ENCODE data around the gene CATSPERZ. TPM values are rescaled to one million over a fixed set of nuclear protein-coding genes. Genes with fewer than 3 reads are reported as not detected.

CATSPERZ gene
- total and polyA plus RNA-seq, 2 of the 13 experiments (the other 11 are each of a cell fraction or from before 2014, with no cell fraction given) = 0.22 to 0.48 TPM

DNA sequence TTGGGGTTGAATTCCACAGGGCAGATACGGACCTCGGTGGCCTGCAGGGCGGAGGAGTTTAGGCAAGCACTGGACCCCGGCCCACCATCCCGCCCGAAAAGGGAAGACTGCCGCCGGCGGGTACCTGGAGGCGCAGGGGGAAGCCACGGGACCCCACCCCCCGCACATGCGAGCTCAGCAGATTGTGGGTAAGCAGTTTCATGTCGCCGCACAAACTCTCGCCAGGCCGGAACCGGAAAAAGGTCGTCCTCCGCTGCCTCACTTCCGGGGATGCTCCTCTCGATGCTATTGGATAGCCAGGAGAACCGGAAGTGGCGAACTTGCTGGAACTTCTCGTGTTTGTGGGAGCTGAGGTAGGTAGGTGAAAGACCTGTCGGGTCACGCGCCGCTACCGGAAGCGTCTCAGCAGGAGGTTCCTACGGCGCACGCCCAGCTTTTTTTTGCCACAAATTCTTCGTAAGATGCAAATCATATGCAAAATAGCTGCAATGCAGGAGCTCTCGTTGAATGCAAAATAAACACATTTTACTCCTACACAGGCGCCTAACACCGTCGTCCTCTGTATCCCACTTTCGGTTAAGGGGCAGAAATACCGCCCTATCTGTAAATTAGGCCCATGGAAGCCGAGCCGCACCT, 17.3 kb downstream of the CATSPERZ start, which contains the start of gene TRMT112 (continued):
- no peak for TF ChIP-seq ZNF34 (CRISPR knock-in tag; IDR thresholded peaks at IDR 0.05; ENCODE audit: borderline replicate concordance)
- TF ChIP-seq, protein P1, sequence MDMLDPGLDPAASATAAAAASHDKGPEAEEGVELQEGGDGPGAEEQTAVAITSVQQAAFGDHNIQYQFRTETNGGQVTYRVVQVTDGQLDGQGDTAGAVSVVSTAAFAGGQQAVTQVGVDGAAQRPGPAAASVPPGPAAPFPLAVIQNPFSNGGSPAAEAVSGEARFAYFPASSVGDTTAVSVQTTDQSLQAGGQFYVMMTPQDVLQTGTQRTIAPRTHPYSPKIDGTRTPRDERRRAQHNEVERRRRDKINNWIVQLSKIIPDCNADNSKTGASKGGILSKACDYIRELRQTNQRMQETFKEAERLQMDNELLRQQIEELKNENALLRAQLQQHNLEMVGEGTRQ (IDR thresholded peaks at IDR 0.05; ENCODE audit: low read depth, low read length) = peak; percentile 73
- TF ChIP-seq, protein P1 (CRISPR knock-in tag; IDR thresholded peaks at IDR 0.05; ENCODE audit: borderline replicate concordance) = peak; percentile 84; the same call in 1 of the 2 replicates
- TF ChIP-seq, protein P2, sequence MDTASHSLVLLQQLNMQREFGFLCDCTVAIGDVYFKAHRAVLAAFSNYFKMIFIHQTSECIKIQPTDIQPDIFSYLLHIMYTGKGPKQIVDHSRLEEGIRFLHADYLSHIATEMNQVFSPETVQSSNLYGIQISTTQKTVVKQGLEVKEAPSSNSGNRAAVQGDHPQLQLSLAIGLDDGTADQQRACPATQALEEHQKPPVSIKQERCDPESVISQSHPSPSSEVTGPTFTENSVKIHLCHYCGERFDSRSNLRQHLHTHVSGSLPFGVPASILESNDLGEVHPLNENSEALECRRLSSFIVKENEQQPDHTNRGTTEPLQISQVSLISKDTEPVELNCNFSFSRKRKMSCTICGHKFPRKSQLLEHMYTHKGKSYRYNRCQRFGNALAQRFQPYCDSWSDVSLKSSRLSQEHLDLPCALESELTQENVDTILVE (CRISPR knock-in tag; IDR thresholded peaks at IDR 0.05) = peak; percentile 76; the same call in 1 of the 2 replicates
- no peak; the same call in 1 of the 2 replicates for TF ChIP-seq ZNF703 (CRISPR knock-in tag; IDR thresholded peaks at IDR 0.05; ENCODE audit: borderline replicate concordance)
- TF ChIP-seq, protein P3, sequence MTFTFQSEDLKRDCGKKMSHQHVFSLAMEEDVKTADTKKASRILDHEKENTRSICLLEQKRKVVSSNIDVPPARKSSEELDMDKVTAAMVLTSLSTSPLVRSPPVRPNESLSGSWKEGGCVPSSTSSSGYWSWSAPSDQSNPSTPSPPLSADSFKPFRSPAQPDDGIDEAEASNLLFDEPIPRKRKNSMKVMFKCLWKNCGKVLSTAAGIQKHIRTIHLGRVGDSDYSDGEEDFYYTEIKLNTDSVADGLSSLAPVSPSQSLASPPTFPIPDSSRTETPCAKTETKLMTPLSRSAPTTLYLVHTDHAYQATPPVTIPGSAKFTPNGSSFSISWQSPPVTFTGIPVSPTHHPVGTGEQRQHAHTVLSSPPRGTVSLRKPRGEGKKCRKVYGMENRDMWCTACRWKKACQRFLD (CRISPR knock-in tag; IDR thresholded peaks at IDR 0.05; ENCODE audit: borderline replicate concordance) = no peak
- TF ChIP-seq, protein P4, sequence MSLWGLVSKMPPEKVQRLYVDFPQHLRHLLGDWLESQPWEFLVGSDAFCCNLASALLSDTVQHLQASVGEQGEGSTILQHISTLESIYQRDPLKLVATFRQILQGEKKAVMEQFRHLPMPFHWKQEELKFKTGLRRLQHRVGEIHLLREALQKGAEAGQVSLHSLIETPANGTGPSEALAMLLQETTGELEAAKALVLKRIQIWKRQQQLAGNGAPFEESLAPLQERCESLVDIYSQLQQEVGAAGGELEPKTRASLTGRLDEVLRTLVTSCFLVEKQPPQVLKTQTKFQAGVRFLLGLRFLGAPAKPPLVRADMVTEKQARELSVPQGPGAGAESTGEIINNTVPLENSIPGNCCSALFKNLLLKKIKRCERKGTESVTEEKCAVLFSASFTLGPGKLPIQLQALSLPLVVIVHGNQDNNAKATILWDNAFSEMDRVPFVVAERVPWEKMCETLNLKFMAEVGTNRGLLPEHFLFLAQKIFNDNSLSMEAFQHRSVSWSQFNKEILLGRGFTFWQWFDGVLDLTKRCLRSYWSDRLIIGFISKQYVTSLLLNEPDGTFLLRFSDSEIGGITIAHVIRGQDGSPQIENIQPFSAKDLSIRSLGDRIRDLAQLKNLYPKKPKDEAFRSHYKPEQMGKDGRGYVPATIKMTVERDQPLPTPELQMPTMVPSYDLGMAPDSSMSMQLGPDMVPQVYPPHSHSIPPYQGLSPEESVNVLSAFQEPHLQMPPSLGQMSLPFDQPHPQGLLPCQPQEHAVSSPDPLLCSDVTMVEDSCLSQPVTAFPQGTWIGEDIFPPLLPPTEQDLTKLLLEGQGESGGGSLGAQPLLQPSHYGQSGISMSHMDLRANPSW (CRISPR knock-in tag; IDR thresholded peaks at IDR 0.05; ENCODE audit: borderline replicate concordance) = peak; percentile 24; the same call in 1 of the 2 replicates
- 0 out of 2 replicates have a peak, but pooled peaks have one; percentile 46 for TF ChIP-seq ZNF567 (CRISPR knock-in tag; IDR thresholded peaks at IDR 0.05; ENCODE audit: borderline replicate concordance)
- peak; percentile 84 for TF ChIP-seq ASH2L (IDR thresholded peaks at IDR 0.05; ENCODE audit: insufficient read length, low read depth, low read length)
- TF ChIP-seq, protein P5, sequence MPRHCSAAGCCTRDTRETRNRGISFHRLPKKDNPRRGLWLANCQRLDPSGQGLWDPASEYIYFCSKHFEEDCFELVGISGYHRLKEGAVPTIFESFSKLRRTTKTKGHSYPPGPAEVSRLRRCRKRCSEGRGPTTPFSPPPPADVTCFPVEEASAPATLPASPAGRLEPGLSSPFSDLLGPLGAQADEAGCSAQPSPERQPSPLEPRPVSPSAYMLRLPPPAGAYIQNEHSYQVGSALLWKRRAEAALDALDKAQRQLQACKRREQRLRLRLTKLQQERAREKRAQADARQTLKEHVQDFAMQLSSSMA (CRISPR knock-in tag; IDR thresholded peaks at IDR 0.05) = peak; percentile 99
- peak; percentile 79 for TF ChIP-seq RBM39 (IDR thresholded peaks at IDR 0.05; ENCODE audit: low read depth, low read length, poor library complexity, severe bottlenecking)
- peak; percentile 77; the same call in 1 of the 2 replicates for TF ChIP-seq ZNF878 (CRISPR knock-in tag; IDR thresholded peaks at IDR 0.05)
- no peak for TF ChIP-seq NFRKB (IDR thresholded peaks at IDR 0.05)
- peak; percentile 44; the same call in 1 of the 2 replicates for TF ChIP-seq KDM3A (CRISPR knock-in tag; IDR thresholded peaks at IDR 0.05; ENCODE audit: low read depth)
- TF ChIP-seq ZNF253 (CRISPR knock-in tag; IDR thresholded peaks at IDR 0.05; ENCODE audit: borderline replicate concordance) = no peak
- TF ChIP-seq ZFP62 (CRISPR knock-in tag; IDR thresholded peaks at IDR 0.05) = no peak
- no peak for TF ChIP-seq ZNF546 (CRISPR knock-in tag; conservative IDR thresholded peaks at IDR 0.05)
- TF ChIP-seq, protein P6, sequence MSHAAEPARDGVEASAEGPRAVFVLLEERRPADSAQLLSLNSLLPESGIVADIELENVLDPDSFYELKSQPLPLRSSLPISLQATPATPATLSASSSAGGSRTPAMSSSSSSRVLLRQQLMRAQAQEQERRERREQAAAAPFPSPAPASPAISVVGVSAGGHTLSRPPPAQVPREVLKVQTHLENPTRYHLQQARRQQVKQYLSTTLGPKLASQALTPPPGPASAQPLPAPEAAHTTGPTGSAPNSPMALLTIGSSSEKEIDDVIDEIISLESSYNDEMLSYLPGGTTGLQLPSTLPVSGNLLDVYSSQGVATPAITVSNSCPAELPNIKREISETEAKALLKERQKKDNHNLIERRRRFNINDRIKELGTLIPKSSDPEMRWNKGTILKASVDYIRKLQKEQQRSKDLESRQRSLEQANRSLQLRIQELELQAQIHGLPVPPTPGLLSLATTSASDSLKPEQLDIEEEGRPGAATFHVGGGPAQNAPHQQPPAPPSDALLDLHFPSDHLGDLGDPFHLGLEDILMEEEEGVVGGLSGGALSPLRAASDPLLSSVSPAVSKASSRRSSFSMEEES (CRISPR knock-in tag; IDR thresholded peaks at IDR 0.05) = peak; percentile 96
- TF ChIP-seq ZZZ3 (CRISPR knock-in tag; IDR thresholded peaks at IDR 0.05; ENCODE audit: borderline replicate concordance) = peak; percentile 43; the same call in 1 of the 2 replicates

Data from HepG2 (cell line).